GM12873 (cell line): Measurements from ENCODE around the gene CASKIN1.

Experiments
- CTCF ChIP-seq: IDR thresholded peaks from 2 replicates; pipeline ENCODE4 v1.5.1; 2012; ENCODE audit warnings: low read depth, mild to moderate bottlenecking, moderate library complexity, low read length, control low read depth; ENCODE audit not compliant: insufficient read depth; ENCODE audit errors: missing control alignments

Gene CASKIN1

GRCh38 chr16:2178321-2179106 lies 17.9 kb downstream of the CASKIN1 start:
- no peak for TF ChIP-seq CTCF

- no peak for TF ChIP-seq CTCF
Observed at GRCh38 chr16:2177561-2177960, 18.8 kb downstream of the CASKIN1 start.

GRCh38 chr16:2177101-2177500 lies 19.3 kb downstream of the CASKIN1 start:
- TF ChIP-seq CTCF: no peak

GRCh38 chr16:2176047-2176446 lies 20.4 kb downstream of the CASKIN1 start:
- TF ChIP-seq CTCF: no peak

GRCh38 chr16:2175454-2175853 lies 21.0 kb downstream of the CASKIN1 start:
- TF ChIP-seq CTCF: no peak

- no peak for TF ChIP-seq CTCF
Observed at GRCh38 chr16:2174396-2175131, 21.8 kb downstream of the CASKIN1 start.

- TF ChIP-seq CTCF: no peak
Observed at GRCh38 chr16:2173916-2174315, 22.5 kb downstream of the CASKIN1 start.
